Gastrocnemius medialis (tissue), 4 donors: ENCODE data around the gene ANXA11. TPM values are rescaled to one million over a fixed set of nuclear protein-coding genes. Genes with fewer than 3 reads are reported as not detected.
A peak's percentile ranks its signal among the peaks of the same experiment; 100 is the strongest.

ENCODE experiments used
- ATAC-seq, 2 donors: fragments of 150-250 bp; one replicate each; pipeline ENCODE4 v1.9.1; 2016
- DNase-seq, 2 donors: peaks; one replicate each; pipeline ENCODE4 v3.0.0-alpha.2; 2019
- H3K27ac ChIP-seq, 4 donors: fragments of 200-600 bp; sonication (generic); 1 replicate in 1 of 4; 2 replicates in 3 of 4; pipeline ENCODE4 v1.5.1; 2016 to 2018; ENCODE audit warnings: mild to moderate bottlenecking in 2 of 4, moderate library complexity in 1 of 4
- H3K27me3 ChIP-seq, 3 donors: fragments of 200-600 bp; sonication (generic) in 2 of 3; 1 replicate in 1 of 3; 2 replicates in 2 of 3; pipeline versions ENCODE4 v1.5.1 to v1.6.0; 2016 to 2019; ENCODE audit warnings: mild to moderate bottlenecking in 1 of 3, moderate library complexity in 1 of 3
- H3K36me3 ChIP-seq, 2 donors: fragments of 200-600 bp; sonication (generic) in 1 of 2; one replicate each; pipeline ENCODE4 v1.5.1; 2017 to 2018
- H3K4me1 ChIP-seq, 2 donors: fragments of 200-600 bp; sonication (generic) in 1 of 2; one replicate each; pipeline ENCODE4 v1.5.1; 2016 to 2017; ENCODE audit warnings: mild to moderate bottlenecking in 2 of 2
- H3K4me3 ChIP-seq, 4 donors: fragments of 200-600 bp; sonication (generic) in 3 of 4; 1 replicate in 1 of 4; 2 replicates in 3 of 4; pipeline ENCODE4 v1.5.1; 2016 to 2019; ENCODE audit warnings: mild to moderate bottlenecking in 2 of 4
- H3K9me3 ChIP-seq, 3 donors: fragments of 200-600 bp; sonication (generic) in 2 of 3; 1 replicate in 1 of 3; 2 replicates in 2 of 3; pipeline ENCODE4 v1.5.1; 2016 to 2019
- POLR2A ChIP-seq, 2 donors: fragments of 450-650 bp; IDR thresholded peaks; one replicate each; pipeline ENCODE4 v1.6.1; 2017; ENCODE audit warnings: antibody characterized with exemption in 2 of 2, mild to moderate bottlenecking in 2 of 2, moderate library complexity in 2 of 2
- in situ Hi-C, 4 donors: fragments of 200-750 bp; cut with MboI; loops; one replicate each; pipeline versions ENCODE4 v1.15.0 to v1.8.0; 2017; ENCODE audit warnings: low sequenced_read_pairs in 4 of 4
- intact Hi-C: fragments of 100-400 bp; cut with DNase I; formaldehyde crosslinking; loops from one replicate; pipeline ENCODE4 v1.15.1; 2023; ENCODE audit warnings: low total_unique reads
- total RNA-seq, 4 donors: library from RNA; depleted of rRNA; stranded (reverse); fragments of >200 nt; gene quantifications; one replicate each; pipeline versions ENCODE4 v1.1.0 to v1.2.3, GENCODE V29; 2016
- TF ChIP-seq, protein P1 (sequence below), 5 experiments: fragments of 450-650 bp in 3 of 5; fragments of 200-600 bp in 2 of 5; sonication (generic) in 2 of 5; IDR thresholded peaks in 4 of 5; conservative IDR thresholded peaks in 1 of 5; 1 replicate in 4 of 5; 2 replicates in 1 of 5; pipeline ENCODE4 v1.5.1; 2016 to 2019; ENCODE audit warnings: antibody characterized with exemption in 5 of 5, mild to moderate bottlenecking in 3 of 5, moderate library complexity in 3 of 5

ANXA11 gene
- total RNA-seq, 4 donors from 2014 or later: 142 to 202 (median 173) TPM

DNA sequence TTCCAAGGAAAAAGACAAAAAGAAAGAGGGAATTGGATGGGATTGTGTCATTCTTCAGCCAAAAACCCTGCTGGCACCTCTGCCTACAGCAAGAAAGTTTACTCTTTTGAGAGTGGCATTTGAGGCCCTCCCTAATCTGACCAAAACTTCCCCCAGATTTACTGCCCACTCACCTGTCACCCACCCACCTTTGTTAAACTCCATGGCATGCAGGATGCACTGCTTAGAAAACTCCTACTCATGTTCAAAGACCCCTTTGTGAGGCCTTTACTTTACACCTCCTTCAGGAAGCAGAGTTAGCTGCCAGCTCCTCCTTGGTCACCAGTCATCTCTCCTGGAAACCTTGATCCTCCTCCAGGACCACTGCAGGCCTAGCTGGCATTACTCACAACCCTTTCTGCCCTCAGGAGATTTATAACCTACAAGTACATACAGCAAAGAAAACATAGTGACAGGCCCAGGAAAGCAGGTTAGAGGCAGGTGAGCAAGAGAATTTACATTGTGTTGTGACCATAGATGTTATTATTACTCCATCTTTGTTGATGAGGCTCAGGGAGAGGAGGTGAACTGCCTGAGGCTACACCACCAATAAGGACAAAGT, 83.1 kb downstream of the ANXA11 start:
- no peak for DNase-seq
- no peaks in the 10 kb centered on the region for H3K36me3 ChIP-seq
- ATAC-seq: no peak
- no peaks in the 10 kb centered on the region for H3K27me3 ChIP-seq
- TF ChIP-seq POLR2A (IDR thresholded peaks at IDR 0.05): no peak
- TF ChIP-seq, protein P1, sequence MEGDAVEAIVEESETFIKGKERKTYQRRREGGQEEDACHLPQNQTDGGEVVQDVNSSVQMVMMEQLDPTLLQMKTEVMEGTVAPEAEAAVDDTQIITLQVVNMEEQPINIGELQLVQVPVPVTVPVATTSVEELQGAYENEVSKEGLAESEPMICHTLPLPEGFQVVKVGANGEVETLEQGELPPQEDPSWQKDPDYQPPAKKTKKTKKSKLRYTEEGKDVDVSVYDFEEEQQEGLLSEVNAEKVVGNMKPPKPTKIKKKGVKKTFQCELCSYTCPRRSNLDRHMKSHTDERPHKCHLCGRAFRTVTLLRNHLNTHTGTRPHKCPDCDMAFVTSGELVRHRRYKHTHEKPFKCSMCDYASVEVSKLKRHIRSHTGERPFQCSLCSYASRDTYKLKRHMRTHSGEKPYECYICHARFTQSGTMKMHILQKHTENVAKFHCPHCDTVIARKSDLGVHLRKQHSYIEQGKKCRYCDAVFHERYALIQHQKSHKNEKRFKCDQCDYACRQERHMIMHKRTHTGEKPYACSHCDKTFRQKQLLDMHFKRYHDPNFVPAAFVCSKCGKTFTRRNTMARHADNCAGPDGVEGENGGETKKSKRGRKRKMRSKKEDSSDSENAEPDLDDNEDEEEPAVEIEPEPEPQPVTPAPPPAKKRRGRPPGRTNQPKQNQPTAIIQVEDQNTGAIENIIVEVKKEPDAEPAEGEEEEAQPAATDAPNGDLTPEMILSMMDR (IDR thresholded peaks at IDR 0.05 in 4 of 5, conservative IDR thresholded peaks at IDR 0.05 in 1 of 5): no peak
- no peaks in the 10 kb centered on the region for H3K9me3 ChIP-seq
- in situ Hi-C loops: no loop called here
- no peak overlapping the region for H3K4me3 ChIP-seq
- intact Hi-C loops: no loop called here
- H3K27ac ChIP-seq: no peak overlapping the region
- no peaks in the 10 kb centered on the region for H3K4me1 ChIP-seq

DNA sequence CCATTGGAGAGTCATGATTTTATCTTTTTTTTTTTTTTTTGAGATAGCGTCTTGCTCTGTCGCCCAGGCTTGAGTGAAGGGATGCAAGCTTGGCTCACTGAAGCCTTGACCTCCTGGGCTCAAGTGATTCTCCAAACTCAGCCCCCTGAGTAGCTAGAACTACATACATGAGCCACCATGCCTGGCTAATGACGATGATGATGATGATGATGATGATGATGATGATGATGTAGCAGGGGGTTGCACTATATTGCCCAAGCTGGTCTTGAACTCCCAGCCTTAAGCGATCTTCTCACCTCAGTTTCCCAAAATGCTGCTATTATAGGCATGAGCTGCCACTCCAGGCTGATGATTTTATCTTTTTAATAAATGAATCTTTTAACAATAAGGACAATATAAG, 86.7 kb downstream of the ANXA11 start:
- Histone ChIP-seq H3K36me3 (no peaks in the 10 kb centered on the region), H3K9me3 (no peaks in the 10 kb centered on the region), H3K27ac (no peak overlapping the region), H3K4me3 (no peak overlapping the region), H3K4me1 (no peaks in the 10 kb centered on the region), H3K27me3 (no peaks in the 10 kb centered on the region)
- DNase-seq (no peak), ATAC-seq (no peak)
- TF ChIP-seq, protein P1 (IDR thresholded peaks at IDR 0.05 in 4 of 5, conservative IDR thresholded peaks at IDR 0.05 in 1 of 5): no peak
- no peak for TF ChIP-seq POLR2A (IDR thresholded peaks at IDR 0.05)
- in situ Hi-C loops: no loop called here
- intact Hi-C loops: no loop called here

DNA sequence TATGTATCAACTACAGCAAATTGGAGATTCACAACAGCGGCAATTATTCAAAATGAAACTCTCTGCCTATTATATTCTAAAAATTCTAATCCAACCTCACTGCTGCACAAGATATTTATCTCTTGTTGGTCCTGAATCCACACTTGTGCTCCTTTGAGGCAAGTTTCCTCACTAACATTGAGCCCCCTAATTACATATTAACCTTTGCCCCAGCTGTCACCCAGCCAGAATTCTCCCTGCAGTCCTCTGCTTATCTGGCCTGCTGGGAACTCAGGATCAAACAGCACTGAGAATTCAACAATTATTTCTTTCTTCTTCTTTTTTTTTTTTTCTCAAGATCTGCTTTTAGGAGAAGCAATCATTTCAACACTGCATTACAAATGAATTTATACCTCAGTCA, 94.4 kb downstream of the ANXA11 start:
- H3K36me3 ChIP-seq: no peaks in the 10 kb centered on the region
- no peak overlapping the region for H3K27ac ChIP-seq
- ATAC-seq: no peak
- no peak overlapping the region for H3K4me3 ChIP-seq
- intact Hi-C loops: no loop called here
- DNase-seq: no peak
- in situ Hi-C loops: no loop called here
- H3K9me3 ChIP-seq: peaks cover 0 to 5% (median 0%) of the 10 kb centered on the region in 3 donors
- H3K27me3 ChIP-seq: no peaks in the 10 kb centered on the region
- TF ChIP-seq POLR2A (IDR thresholded peaks at IDR 0.05): no peak
- H3K4me1 ChIP-seq: no peaks in the 10 kb centered on the region

DNA sequence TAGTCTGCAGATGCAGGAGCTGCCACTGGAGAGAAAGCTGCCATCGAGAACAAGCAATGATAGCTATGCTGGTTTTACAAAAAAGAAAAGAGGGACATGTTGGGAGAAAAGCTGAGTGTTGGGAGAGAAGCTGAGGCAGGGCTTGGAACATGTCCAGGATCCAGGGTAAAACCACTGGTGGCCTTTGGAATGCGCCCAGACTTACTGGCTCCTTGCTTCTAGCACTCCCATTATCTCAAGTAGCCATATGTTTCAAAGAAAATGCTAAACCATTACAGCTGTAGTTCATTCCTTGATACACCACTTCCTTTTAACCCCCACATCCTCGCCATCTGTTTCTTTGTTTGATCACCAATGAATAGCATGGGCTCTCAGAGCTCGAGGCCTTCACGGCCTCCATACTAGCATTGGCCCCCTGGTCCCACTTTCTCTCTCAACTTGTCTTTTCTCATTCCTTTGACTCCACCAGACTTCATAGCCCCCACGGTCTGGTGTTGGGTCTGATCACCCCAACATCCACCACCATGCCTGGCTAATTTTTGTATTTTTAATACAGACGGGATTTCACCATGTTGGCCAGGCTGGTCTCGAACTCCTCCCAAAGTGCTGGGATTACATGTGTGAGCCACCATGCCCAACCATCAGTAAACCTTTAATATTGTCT, 96.6 kb downstream of the ANXA11 start:
- Histone ChIP-seq H3K27me3 (no peaks in the 10 kb centered on the region), H3K9me3 (peaks cover 0 to 5% (median 0%) of the 10 kb centered on the region in 3 donors), H3K4me3 (no peak overlapping the region), H3K36me3 (no peaks in the 10 kb centered on the region), H3K27ac (no peak overlapping the region), H3K4me1 (peaks cover 0 to 3% of the 10 kb centered on the region in 2 donors)
- TF ChIP-seq, protein P1 (IDR thresholded peaks at IDR 0.05 in 4 of 5, conservative IDR thresholded peaks at IDR 0.05 in 1 of 5): no peak
- TF ChIP-seq POLR2A (IDR thresholded peaks at IDR 0.05): no peak
- intact Hi-C loops (no loop called here), in situ Hi-C loops (no loop called here)
- no peak for ATAC-seq
- no peak for DNase-seq

DNA sequence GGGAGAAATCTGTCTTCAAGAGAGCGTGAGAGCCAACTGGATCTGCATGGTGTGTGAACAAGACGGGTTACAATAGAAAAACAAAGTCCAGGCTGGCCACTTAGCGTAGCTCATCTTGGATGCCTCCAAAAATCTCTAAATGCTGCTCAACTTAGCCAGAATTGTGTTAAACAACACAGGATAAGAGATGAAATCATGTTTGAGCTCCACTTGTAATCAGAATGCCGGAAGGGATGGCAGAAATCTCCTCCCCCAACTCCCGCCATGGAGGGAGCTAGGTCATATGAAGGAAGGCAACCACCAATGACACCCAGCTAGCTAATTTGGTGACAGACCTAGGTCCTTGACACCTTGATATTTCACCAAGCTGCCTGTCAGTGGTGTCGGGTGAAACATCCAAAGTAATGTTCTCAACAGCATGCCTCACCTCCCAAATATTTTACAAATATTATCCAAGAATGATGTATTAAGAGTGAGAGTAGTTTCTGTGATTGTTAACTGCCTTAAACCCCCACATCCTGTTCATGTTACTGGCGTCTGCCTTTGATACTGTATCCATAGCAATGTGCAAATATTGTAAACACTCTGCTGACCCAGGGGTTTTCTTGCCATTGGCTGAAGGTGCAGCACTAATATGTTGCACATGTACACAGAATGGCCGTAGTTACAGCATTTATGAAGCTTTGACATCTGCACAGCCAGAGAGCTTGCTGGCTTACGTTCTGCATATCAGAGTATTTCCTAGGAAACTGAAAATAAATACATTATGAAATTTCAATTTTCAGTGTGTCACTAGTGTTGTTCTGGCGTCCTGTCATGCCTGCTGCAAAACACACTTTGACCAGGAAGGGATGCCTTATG, 101.0 kb downstream of the ANXA11 start:
- H3K4me1 ChIP-seq: peaks cover 0 to 3% of the 10 kb centered on the region in 2 donors
- TF ChIP-seq, protein P1 (IDR thresholded peaks at IDR 0.05 in 4 of 5, conservative IDR thresholded peaks at IDR 0.05 in 1 of 5): no peak
- TF ChIP-seq POLR2A (IDR thresholded peaks at IDR 0.05): no peak
- in situ Hi-C loops: no loop called here
- peaks cover 0 to 5% (median 0%) of the 10 kb centered on the region in 3 donors for H3K9me3 ChIP-seq
- peak in 1 of 2 donors; percentile 42 for ATAC-seq
- intact Hi-C loops: no loop called here
- H3K27ac ChIP-seq: peak overlapping the region in 2 of 4 donors; percentile 7 to 36
- no peaks in the 10 kb centered on the region for H3K27me3 ChIP-seq
- H3K4me3 ChIP-seq: no peak overlapping the region
- DNase-seq: peak in 1 of 2 donors; percentile 15
- H3K36me3 ChIP-seq: no peaks in the 10 kb centered on the region
